HepG2 (cell line): ENCODE results near the gene TP73. TPM values are rescaled to one million over a fixed set of nuclear protein-coding genes. Genes with fewer than 3 reads are reported as not detected.

Source experiments
- ATAC-seq: fragments of 200-7000 bp; cut with Tn5 transposase; 3 replicates; pipeline ENCODE4 v1.9.1; 2020; ENCODE audit warnings: mild to moderate bottlenecking, moderate library complexity
- BruUV-seq: library from RNA; stranded (reverse); fragments of 400-500 nt; replicated peaks from 2 replicates; lab custom pipeline; 2021; lab: Mats Ljungman, UMichigan
- CTCF ChIA-PET: fragments of 300-600 bp; formaldehyde crosslinking; extraction: SDS; loops from one replicate; lab custom pipeline; 2021; ENCODE audit warnings: low total read pairs, inconsistent platforms, low intra/inter-chr PET ratio; lab: Yijun Ruan, JAX
- POLR2A ChIA-PET: fragments of 350-600 bp; sonication (Branson Sonifier 250); formaldehyde crosslinking; loops from one replicate; lab custom pipeline; 2020; ENCODE audit warnings: antibody characterized with exemption, inconsistent platforms; lab: Yijun Ruan, JAX
- DNase-seq: peaks from one replicate; pipeline ENCODE4 v3.0.0-alpha.2; 2015; ENCODE audit warnings: low spot score
- FAIRE-seq: peaks from 3 replicates; lab custom pipeline; 2011; peaks lifted over from hg19 to GRCh38; lab: Jason Lieb, UNC
- H2AFZ ChIP-seq: one replicate; pipeline ENCODE4 v1.6.1; 2011; ENCODE audit warnings: low read length, inconsistent platforms
- H3K27ac ChIP-seq: fragments of 300-600 bp; 3 replicates; pipeline ENCODE4 v1.8.0; 2011; ENCODE audit warnings: mixed run types, mild to moderate bottlenecking, mixed read lengths, low read length, inconsistent platforms; ENCODE audit not compliant: insufficient read depth; ENCODE audit errors: extremely low read length
- H3K27me3 ChIP-seq, 2 experiments: fragments of 200-600 bp in 1 of 2; 2 replicates in 1 of 2; 3 replicates in 1 of 2; pipeline versions ENCODE4 v1.6.0 to v1.8.0; 2011; ENCODE audit warnings: low read length in 2 of 2, mild to moderate bottlenecking in 2 of 2, moderate library complexity in 2 of 2, inconsistent platforms in 1 of 2; ENCODE audit not compliant: insufficient read depth in 2 of 2, control insufficient read depth in 1 of 2
- H3K36me3 ChIP-seq, 2 experiments: fragments of 200-600 bp in 1 of 2; replicated peaks in 1 of 2; 2 replicates in 1 of 2; 3 replicates in 1 of 2; pipeline versions ENCODE4 v1.5.1 to v1.8.0; 2011; ENCODE audit warnings: low read length in 2 of 2, inconsistent platforms in 1 of 2; ENCODE audit not compliant: insufficient read depth in 2 of 2, control insufficient read depth in 1 of 2
- H3K4me1 ChIP-seq: 2 replicates; pipeline ENCODE4 v1.5.1; 2012; ENCODE audit warnings: low read length, inconsistent platforms; ENCODE audit not compliant: insufficient read depth
- H3K4me2 ChIP-seq: 2 replicates; pipeline ENCODE4 v1.6.0; 2011; ENCODE audit warnings: low read depth, low read length, inconsistent platforms
- H3K4me3 ChIP-seq, 3 experiments: fragments of 200-600 bp in 1 of 3; sonication (generic), shearing (Covaris generic) in 1 of 3; replicated peaks in 1 of 3; 2 replicates each; pipeline ENCODE4 v1.5.1; 2011 to 2016; ENCODE audit warnings: low read length in 3 of 3, inconsistent platforms in 2 of 3, low read depth in 2 of 3, mild to moderate bottlenecking in 2 of 3, control low read depth in 1 of 3, mixed read lengths in 1 of 3; ENCODE audit not compliant: insufficient read depth in 1 of 3
- H3K79me2 ChIP-seq: one replicate; pipeline ENCODE4 v1.6.1; 2011; ENCODE audit warnings: low read length, inconsistent platforms; ENCODE audit not compliant: insufficient read depth
- H3K9ac ChIP-seq: 2 replicates; pipeline ENCODE4 v1.6.0; 2011; ENCODE audit warnings: mild to moderate bottlenecking, low read depth, low read length, inconsistent platforms; ENCODE audit not compliant: insufficient read depth
- H3K9me3 ChIP-seq: 2 replicates; pipeline ENCODE4 v1.5.1; 2012; ENCODE audit warnings: mild to moderate bottlenecking, low read length
- H4K20me1 ChIP-seq: 2 replicates; pipeline ENCODE4 v1.6.0; 2011; ENCODE audit warnings: inconsistent platforms, mild to moderate bottlenecking, low read length, moderate library complexity; ENCODE audit not compliant: insufficient read depth
- BORCS8-MEF2B ChIP-seq: sonication (generic); formaldehyde crosslinking; IDR thresholded peaks from 2 replicates; pipeline ENCODE4 v1.8.0; 2022; ENCODE audit warnings: mild to moderate bottlenecking, missing genetic modification reagents
- BRCA1 ChIP-seq: sonication (generic); formaldehyde crosslinking; IDR thresholded peaks from 2 replicates; pipeline ENCODE4 v1.4.0; 2020; ENCODE audit warnings: missing genetic modification reagents
- CERS6 ChIP-seq: sonication (generic); formaldehyde crosslinking; IDR thresholded peaks from 2 replicates; pipeline ENCODE4 v1.5.0; 2020; ENCODE audit warnings: missing genetic modification reagents
- EHMT2 ChIP-seq: fragments of 200-600 bp; sonication (generic); IDR thresholded peaks from 2 replicates; pipeline ENCODE4 v1.7.0; 2017; ENCODE audit warnings: antibody characterized with exemption, low read depth, low read length, borderline replicate concordance
- HNF1A ChIP-seq, 2 experiments: sonication (generic) in 1 of 2; formaldehyde crosslinking in 1 of 2; IDR thresholded peaks; 2 replicates each; pipeline versions ENCODE4 v1.4.0 to v1.6.1; 2016 to 2020; ENCODE audit warnings: borderline replicate concordance in 1 of 2, low read depth in 1 of 2, mild to moderate bottlenecking in 1 of 2, missing genetic modification reagents in 1 of 2
- KAT2B ChIP-seq: fragments of 150-350 bp; IDR thresholded peaks from 2 replicates; pipeline ENCODE4 v1.6.1; 2014; ENCODE audit warnings: low read depth, low read length, borderline replicate concordance
- KDM5A ChIP-seq: fragments of 200-600 bp; sonication (generic); IDR thresholded peaks from 2 replicates; pipeline ENCODE4 v1.7.0; 2018; ENCODE audit warnings: antibody characterized with exemption, mild to moderate bottlenecking, low read length, borderline replicate concordance
- MEF2D ChIP-seq: sonication (generic); formaldehyde crosslinking; IDR thresholded peaks from 2 replicates; pipeline ENCODE4 v1.5.1; 2020; ENCODE audit warnings: mild to moderate bottlenecking, missing genetic modification reagents
- NR2F2 ChIP-seq: IDR thresholded peaks from 2 replicates; pipeline ENCODE4 v1.6.1; 2012; ENCODE audit warnings: low read depth, inconsistent platforms, borderline replicate concordance
- RELA ChIP-seq: sonication (generic); formaldehyde crosslinking; IDR thresholded peaks from 2 replicates; pipeline ENCODE4 v1.4.0; 2020; ENCODE audit warnings: missing genetic modification reagents
- RFX1 ChIP-seq: fragments of 450-650 bp; IDR thresholded peaks from 2 replicates; pipeline ENCODE4 v1.6.1; 2017
- SMAD3 ChIP-seq: sonication (generic); formaldehyde crosslinking; IDR thresholded peaks from 2 replicates; pipeline ENCODE4 v1.4.0; 2020; ENCODE audit warnings: missing genetic modification reagents
- TFDP2 ChIP-seq: sonication (generic); formaldehyde crosslinking; IDR thresholded peaks from 2 replicates; pipeline ENCODE4 v1.4.0; 2020; ENCODE audit warnings: missing genetic modification reagents
- ZMYM4 ChIP-seq: sonication (generic); formaldehyde crosslinking; IDR thresholded peaks from 2 replicates; pipeline ENCODE4 v1.8.1; 2023; ENCODE audit warnings: mild to moderate bottlenecking, missing genetic modification reagents
- ZNF367 ChIP-seq: sonication (generic); formaldehyde crosslinking; IDR thresholded peaks from 2 replicates; pipeline ENCODE4 v1.4.0; 2020; ENCODE audit warnings: missing genetic modification reagents, borderline replicate concordance
- ZNF7 ChIP-seq: IDR thresholded peaks from 2 replicates; pipeline ENCODE4 v1.6.1; 2016; ENCODE audit warnings: missing biosample characterization, missing genetic modification reagents
- ZSCAN20 ChIP-seq: sonication (generic); formaldehyde crosslinking; IDR thresholded peaks from 2 replicates; pipeline ENCODE4 v1.4.0; 2020; ENCODE audit warnings: missing genetic modification reagents, mild to moderate bottlenecking, borderline replicate concordance
- WGBS: methylation state at CpG from one replicate; pipeline ENCODE4 v1.1.6; 2017; ENCODE audit warnings: low lambda C conversion rate; 5-methylcytosine and 5-hydroxymethylcytosine counted together
- in situ Hi-C: cut with HindIII; loops from 2 replicates; pipeline ENCODE4 v1.10.0; 2017; ENCODE audit warnings: low pct_unique_long_range_greater_than_20kb; ENCODE audit not compliant: extremely low pct_ligation_motif_present
- intact Hi-C: fragments of 100-400 bp; cut with micrococcal nuclease; formaldehyde crosslinking; loops from one replicate; pipeline ENCODE4 v1.10.0; 2022; ENCODE audit not compliant: unreplicated experiment
- polyA plus RNA-seq, 8 experiments: library from polyadenylated mRNA; depleted of rRNA in 3 of 8; stranded (reverse) in 7 of 8; unstranded in 1 of 8; fragments of >200 nt; fragmentation: Illumina TruSeq in 4 of 8; extraction: Trizol in 4 of 8; gene quantifications; 2 replicates each; pipeline versions ENCODE4 v1.2.1 to v1.2.3, GENCODE V29; 2011 to 2016; ENCODE audit warnings: low read depth in 4 of 8, missing spikeins in 1 of 8, mixed read lengths in 1 of 8; ENCODE audit not compliant: insufficient read depth in 1 of 8
- total RNA-seq, 5 experiments: library from RNA; depleted of rRNA; stranded (reverse); fragments of >200 nt; fragmentation: Illumina TruSeq; extraction: Trizol; gene quantifications; 2 replicates each; pipeline ENCODE4 v1.2.3, GENCODE V29; 2016; ENCODE audit warnings: low read depth in 1 of 5

TP73 gene
- total and polyA plus RNA-seq, 2 of the 13 experiments (the other 11 are each of a cell fraction or from before 2014, with no cell fraction given), result 0.49 to 1.1 TPM

DNA sequence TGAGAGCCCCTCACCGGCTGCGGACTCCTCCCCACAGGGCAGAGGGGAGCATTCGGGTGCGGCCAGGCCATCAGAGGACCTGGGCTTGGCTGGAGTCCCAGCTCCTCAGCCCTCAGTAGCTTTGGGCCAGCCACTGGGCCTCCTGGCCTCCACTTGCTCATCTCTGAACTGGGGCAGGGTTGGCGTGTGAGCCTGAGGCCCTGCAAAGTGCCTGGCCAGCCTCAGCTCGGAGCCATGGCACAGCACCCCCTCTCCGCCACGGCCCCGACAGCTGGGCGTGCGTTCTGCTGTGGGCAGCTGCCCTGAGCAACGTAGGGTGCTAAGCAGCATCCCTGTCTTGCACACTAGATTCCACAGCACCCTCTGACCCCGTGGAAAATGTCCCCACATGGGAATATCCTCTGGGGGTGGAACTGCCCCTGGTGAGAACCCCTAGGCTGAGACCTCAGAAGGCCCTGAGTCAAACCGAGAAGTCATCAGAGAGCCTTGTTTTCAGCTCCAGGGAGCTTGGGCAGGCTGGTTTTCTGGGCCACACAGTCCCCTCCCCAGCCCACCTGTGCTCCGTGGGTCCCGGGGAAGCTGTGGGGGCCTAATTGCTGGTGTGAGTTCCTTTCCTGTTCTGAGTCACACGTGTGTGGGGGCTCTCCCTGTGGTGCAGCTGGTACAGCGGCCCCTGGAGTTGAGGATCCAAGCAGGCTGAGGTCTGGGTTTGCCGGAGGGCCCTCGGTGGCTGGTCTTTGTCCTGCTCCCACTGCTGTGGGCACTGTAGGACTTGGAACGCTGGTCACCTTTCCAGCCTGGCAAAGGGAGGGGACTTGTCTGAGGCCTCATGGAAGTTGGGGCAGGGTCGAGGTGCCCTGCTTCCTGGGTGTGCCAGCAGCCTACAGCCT is 24.5 kb downstream of the TP73 start:
- H2AFZ ChIP-seq, result no peak overlapping the region
- no TSS peak for BruUV-seq
- TF ChIP-seq EHMT2 (no peak), ZSCAN20 (CRISPR knock-in tag) (no peak), HNF1A (IDR thresholded peaks at IDR 0.05; ENCODE audit: low read depth) (no peak), HNF1A (CRISPR knock-in tag; IDR thresholded peaks at IDR 0.05; ENCODE audit: borderline replicate concordance) (no peak), TFDP2 (CRISPR knock-in tag) (no peak), ZNF7 (no peak), RFX1 (no peak), ZMYM4 (no peak), NR2F2 (no peak), MEF2D (CRISPR knock-in tag) (no peak), KDM5A (no peak), ZNF367 (CRISPR knock-in tag) (no peak), KAT2B (no peak), RELA (CRISPR knock-in tag) (no peak), BRCA1 (CRISPR knock-in tag) (no peak), CERS6 (CRISPR knock-in tag) (no peak), BORCS8-MEF2B (CRISPR knock-in tag) (no peak), SMAD3 (CRISPR knock-in tag) (no peak)

More for the DNA sequence above, 24.5 kb downstream of the TP73 start:
- CTCF ChIA-PET, result no interaction called here
- 32% methylated on average over 4 of the region's 22 CpGs for whole genome bisulfite sequencing
- H3K9ac ChIP-seq, result no peak overlapping the region
- no peaks in the 10 kb centered on the region for H3K36me3 ChIP-seq
- H3K9me3 ChIP-seq, result no peaks in the 10 kb centered on the region
- FAIRE-seq (no peak), DNase-seq (no peak), ATAC-seq (no peak)
- H3K4me2 ChIP-seq, result no peak overlapping the region
- H4K20me1 ChIP-seq, result no peaks in the 10 kb centered on the region
- no peaks in the 10 kb centered on the region for H3K79me2 ChIP-seq
- no peak overlapping the region for H3K27ac ChIP-seq
- POLR2A ChIA-PET, result interaction anchor here (1.1 kb wide), 1 partner anchor 95 kb away, joined by 3 read pairs; no protein-coding TSS in a partner anchor
- in situ Hi-C loops, result no loop called here
- no peak overlapping the region for H3K4me3 ChIP-seq
- no peaks in the 10 kb centered on the region; a peak in 1 of 5 replicates for H3K27me3 ChIP-seq
- intact Hi-C loops, result no loop called here
- H3K4me1 ChIP-seq, result no peaks in the 10 kb centered on the region
